HepG2 (cell line): Measurements from ENCODE around the gene SOX21. TPM values are rescaled to one million over a fixed set of nuclear protein-coding genes. Genes with fewer than 3 reads are reported as not detected.

ENCODE experiments used
- ATAC-seq: fragments of 200-7000 bp; cut with Tn5 transposase; 3 replicates; pipeline ENCODE4 v1.9.1; 2020; ENCODE audit warnings: mild to moderate bottlenecking, moderate library complexity
- BruUV-seq: library from RNA; stranded (reverse); fragments of 400-500 nt; replicated peaks from 2 replicates; lab custom pipeline; 2021; lab: Mats Ljungman, UMichigan
- CTCF ChIA-PET: fragments of 300-600 bp; formaldehyde crosslinking; extraction: SDS; loops from one replicate; lab custom pipeline; 2021; ENCODE audit warnings: low total read pairs, inconsistent platforms, low intra/inter-chr PET ratio; lab: Yijun Ruan, JAX
- POLR2A ChIA-PET: fragments of 350-600 bp; sonication (Branson Sonifier 250); formaldehyde crosslinking; loops from one replicate; lab custom pipeline; 2020; ENCODE audit warnings: antibody characterized with exemption, inconsistent platforms; lab: Yijun Ruan, JAX
- DNase-seq: peaks from one replicate; pipeline ENCODE4 v3.0.0-alpha.2; 2015; ENCODE audit warnings: low spot score
- FAIRE-seq: peaks from 3 replicates; lab custom pipeline; 2011; peaks lifted over from hg19 to GRCh38; lab: Jason Lieb, UNC
- H2AFZ ChIP-seq: one replicate; pipeline ENCODE4 v1.6.1; 2011; ENCODE audit warnings: low read length, inconsistent platforms
- H3K27ac ChIP-seq: fragments of 300-600 bp; 3 replicates; pipeline ENCODE4 v1.8.0; 2011; ENCODE audit warnings: mixed run types, mild to moderate bottlenecking, mixed read lengths, low read length, inconsistent platforms; ENCODE audit not compliant: insufficient read depth; ENCODE audit errors: extremely low read length
- H3K27me3 ChIP-seq, 2 experiments: fragments of 200-600 bp in 1 of 2; 2 replicates in 1 of 2; 3 replicates in 1 of 2; pipeline versions ENCODE4 v1.6.0 to v1.8.0; 2011; ENCODE audit warnings: low read length in 2 of 2, mild to moderate bottlenecking in 2 of 2, moderate library complexity in 2 of 2, inconsistent platforms in 1 of 2; ENCODE audit not compliant: insufficient read depth in 2 of 2, control insufficient read depth in 1 of 2
- H3K36me3 ChIP-seq, 2 experiments: fragments of 200-600 bp in 1 of 2; replicated peaks in 1 of 2; 2 replicates in 1 of 2; 3 replicates in 1 of 2; pipeline versions ENCODE4 v1.5.1 to v1.8.0; 2011; ENCODE audit warnings: low read length in 2 of 2, inconsistent platforms in 1 of 2; ENCODE audit not compliant: insufficient read depth in 2 of 2, control insufficient read depth in 1 of 2
- H3K4me1 ChIP-seq: 2 replicates; pipeline ENCODE4 v1.5.1; 2012; ENCODE audit warnings: low read length, inconsistent platforms; ENCODE audit not compliant: insufficient read depth
- H3K4me2 ChIP-seq: 2 replicates; pipeline ENCODE4 v1.6.0; 2011; ENCODE audit warnings: low read depth, low read length, inconsistent platforms
- H3K4me3 ChIP-seq, 3 experiments: fragments of 200-600 bp in 1 of 3; sonication (generic), shearing (Covaris generic) in 1 of 3; replicated peaks in 1 of 3; 2 replicates each; pipeline ENCODE4 v1.5.1; 2011 to 2016; ENCODE audit warnings: low read length in 3 of 3, inconsistent platforms in 2 of 3, low read depth in 2 of 3, mild to moderate bottlenecking in 2 of 3, control low read depth in 1 of 3, mixed read lengths in 1 of 3; ENCODE audit not compliant: insufficient read depth in 1 of 3
- H3K79me2 ChIP-seq: one replicate; pipeline ENCODE4 v1.6.1; 2011; ENCODE audit warnings: low read length, inconsistent platforms; ENCODE audit not compliant: insufficient read depth
- H3K9ac ChIP-seq: 2 replicates; pipeline ENCODE4 v1.6.0; 2011; ENCODE audit warnings: mild to moderate bottlenecking, low read depth, low read length, inconsistent platforms; ENCODE audit not compliant: insufficient read depth
- H3K9me3 ChIP-seq: 2 replicates; pipeline ENCODE4 v1.5.1; 2012; ENCODE audit warnings: mild to moderate bottlenecking, low read length
- H4K20me1 ChIP-seq: 2 replicates; pipeline ENCODE4 v1.6.0; 2011; ENCODE audit warnings: inconsistent platforms, mild to moderate bottlenecking, low read length, moderate library complexity; ENCODE audit not compliant: insufficient read depth
- ARNTL ChIP-seq: sonication (generic); formaldehyde crosslinking; IDR thresholded peaks from 2 replicates; pipeline ENCODE4 v1.4.0; 2020; ENCODE audit warnings: mild to moderate bottlenecking, missing genetic modification reagents
- CENPT ChIP-seq: sonication (generic); formaldehyde crosslinking; IDR thresholded peaks from 2 replicates; pipeline ENCODE4 v1.8.0; 2022; ENCODE audit warnings: low read depth, mild to moderate bottlenecking, moderate library complexity, missing genetic modification reagents
- CSRNP1 ChIP-seq: sonication (generic); formaldehyde crosslinking; IDR thresholded peaks from 2 replicates; pipeline ENCODE4 v1.8.1; 2023; ENCODE audit warnings: mild to moderate bottlenecking, missing genetic modification reagents
- ETV5 ChIP-seq: IDR thresholded peaks from 2 replicates; pipeline ENCODE4 v1.6.1; 2018; ENCODE audit warnings: missing biosample characterization, missing genetic modification reagents, inconsistent platforms, borderline replicate concordance
- HNRNPUL1 ChIP-seq: fragments of 200-400 bp; formaldehyde crosslinking; IDR thresholded peaks from 2 replicates; pipeline ENCODE4 v1.6.1; 2017; ENCODE audit warnings: low read depth, mild to moderate bottlenecking, low read length, moderate library complexity
- PRDM10 ChIP-seq: sonication (generic); formaldehyde crosslinking; IDR thresholded peaks from 2 replicates; pipeline ENCODE4 v1.4.0; 2020; ENCODE audit warnings: low read depth, missing genetic modification reagents
- RBFOX2 ChIP-seq: fragments of 200-400 bp; formaldehyde crosslinking; IDR thresholded peaks from 2 replicates; pipeline ENCODE4 v1.6.1; 2017; ENCODE audit warnings: low read depth, mild to moderate bottlenecking, low read length
- RFX5 ChIP-seq: IDR thresholded peaks from 2 replicates; pipeline ENCODE4 v1.6.1; 2011; ENCODE audit warnings: low read depth, low read length, improper control_type of control experiment
- SOX5 ChIP-seq: IDR thresholded peaks from 2 replicates; pipeline ENCODE4 v1.6.1; 2016; ENCODE audit warnings: borderline replicate concordance
- TGIF2 ChIP-seq: IDR thresholded peaks from 2 replicates; pipeline ENCODE4 v1.6.1; 2016; ENCODE audit warnings: control low read depth, missing compliant biosample characterization
- ZNF143 ChIP-seq: sonication (generic); formaldehyde crosslinking; IDR thresholded peaks from 2 replicates; pipeline ENCODE4 v1.4.0; 2020; ENCODE audit warnings: missing genetic modification reagents
- ZNF331 ChIP-seq: sonication (generic); formaldehyde crosslinking; IDR thresholded peaks from 2 replicates; pipeline ENCODE4 v1.4.0; 2020; ENCODE audit warnings: missing genetic modification reagents
- ZNF562 ChIP-seq: sonication (generic); formaldehyde crosslinking; IDR thresholded peaks from 2 replicates; pipeline ENCODE4 v1.8.0; 2022; ENCODE audit warnings: missing genetic modification reagents, borderline replicate concordance
- ZNF784 ChIP-seq: sonication (generic); formaldehyde crosslinking; IDR thresholded peaks from 2 replicates; pipeline ENCODE4 v1.5.1; 2020; ENCODE audit warnings: missing genetic modification reagents, mild to moderate bottlenecking, borderline replicate concordance
- WGBS: methylation state at CpG from one replicate; pipeline ENCODE4 v1.1.6; 2017; ENCODE audit warnings: low lambda C conversion rate; 5-methylcytosine and 5-hydroxymethylcytosine counted together
- in situ Hi-C: cut with HindIII; loops from 2 replicates; pipeline ENCODE4 v1.10.0; 2017; ENCODE audit warnings: low pct_unique_long_range_greater_than_20kb; ENCODE audit not compliant: extremely low pct_ligation_motif_present
- intact Hi-C: fragments of 100-400 bp; cut with micrococcal nuclease; formaldehyde crosslinking; loops from one replicate; pipeline ENCODE4 v1.10.0; 2022; ENCODE audit not compliant: unreplicated experiment
- polyA plus RNA-seq, 8 experiments: library from polyadenylated mRNA; depleted of rRNA in 3 of 8; stranded (reverse) in 7 of 8; unstranded in 1 of 8; fragments of >200 nt; fragmentation: Illumina TruSeq in 4 of 8; extraction: Trizol in 4 of 8; gene quantifications; 2 replicates each; pipeline versions ENCODE4 v1.2.1 to v1.2.3, GENCODE V29; 2011 to 2016; ENCODE audit warnings: low read depth in 4 of 8, missing spikeins in 1 of 8, mixed read lengths in 1 of 8; ENCODE audit not compliant: insufficient read depth in 1 of 8
- total RNA-seq, 5 experiments: library from RNA; depleted of rRNA; stranded (reverse); fragments of >200 nt; fragmentation: Illumina TruSeq; extraction: Trizol; gene quantifications; 2 replicates each; pipeline ENCODE4 v1.2.3, GENCODE V29; 2016; ENCODE audit warnings: low read depth in 1 of 5

Gene SOX21
- total and polyA plus RNA-seq, 2 of the 13 experiments (the other 11 are each of a cell fraction or from before 2014, with no cell fraction given), result not detected

- TF ChIP-seq ZNF784 (CRISPR knock-in tag), result no peak
- TF ChIP-seq ZNF331, result no peak
- no peak for TF ChIP-seq ARNTL (CRISPR knock-in tag)
- TF ChIP-seq ETV5 (CRISPR knock-in tag), result no peak
Measured at GRCh38 chr13:94700536-94700935, 11.8 kb downstream of the SOX21 start (continued).

GRCh38 chr13:94700051-94700535 is 12.3 kb downstream of the SOX21 start:
- 0% methylated on average over 3 of the region's 3 CpGs for WGBS
- no peaks in the 10 kb centered on the region for H3K4me1 ChIP-seq
- no peak for ATAC-seq
- intact Hi-C loops (no loop called here), in situ Hi-C loops (no loop called here)
- peaks cover 13 to 58% of the 10 kb centered on the region in 2 experiments for H3K27me3 ChIP-seq
- no peak overlapping the region for H3K4me2 ChIP-seq
- no peaks in the 10 kb centered on the region for H3K9me3 ChIP-seq
- H3K36me3 ChIP-seq, result no peaks in the 10 kb centered on the region
- H2AFZ ChIP-seq, result no peak overlapping the region
- FAIRE-seq, result no peak
- ChIA-PET CTCF (no interaction called here), POLR2A (no interaction called here)
- no TSS peak for BruUV-seq
- DNase-seq, result no peak
- no peaks in the 10 kb centered on the region for H4K20me1 ChIP-seq
- no peak overlapping the region for H3K27ac ChIP-seq
- H3K9ac ChIP-seq, result no peak overlapping the region
- H3K4me3 ChIP-seq, result no peak overlapping the region
- H3K79me2 ChIP-seq, result no peaks in the 10 kb centered on the region
- TF ChIP-seq TGIF2, result no peak
- no peak for TF ChIP-seq CSRNP1 (CRISPR knock-in tag)
- TF ChIP-seq HNRNPUL1, result no peak
- no peak for TF ChIP-seq CENPT
- no peak for TF ChIP-seq SOX5 (CRISPR knock-in tag)
- TF ChIP-seq PRDM10 (CRISPR knock-in tag), result no peak
- TF ChIP-seq RBFOX2, result no peak
- no peak for TF ChIP-seq ZNF143 (CRISPR knock-in tag)
- TF ChIP-seq RFX5, result no peak
- TF ChIP-seq ZNF562 (CRISPR knock-in tag), result no peak
